NK-92 treated with Interleukin-12 subunit alpha and Interleukin-12 subunit beta, amount 100 ng/mL, for 24 hours (cell line): ENCODE data around the gene STX18.
"Not testable (repeated sequence)": the region's sequence is repeated elsewhere in the genome, so short reads cannot be mapped to it uniquely, and the experiment has no call there.

Experiments
- DNase-seq: peaks from one replicate; lab custom pipeline; 2025; lab: John Stamatoyannopoulos, UW

Gene STX18

GRCh38 chr4:4554234-4554633 lies 12.4 kb upstream of the STX18 start:
- DNase-seq: no peak

- not testable (repeated sequence) for DNase-seq
These were observed 10.2 kb upstream of the STX18 start for GRCh38 chr4:4552042-4552441.

- not testable (repeated sequence) for DNase-seq
These were observed 8.3 kb upstream of the STX18 start for GRCh38 chr4:4550161-4550560.

- no peak for DNase-seq
These were observed 7.7 kb upstream of the STX18 start for GRCh38 chr4:4549534-4549933.

GRCh38 chr4:4542774-4543485 lies 1.1 kb upstream of the STX18 start:
- no peak for DNase-seq

GRCh38 chr4:4541040-4541631 lies 712 bp downstream of the STX18 start:
- DNase-seq: no peak

- DNase-seq: no peak
These were observed 2.4 kb downstream of the STX18 start for GRCh38 chr4:4539481-4539880.

- no peak for DNase-seq
These were observed 6.3 kb downstream of the STX18 start for GRCh38 chr4:4535590-4535989.

GRCh38 chr4:4534515-4535145 lies 7.2 kb downstream of the STX18 start:
- no peak for DNase-seq

GRCh38 chr4:4533461-4534169 lies 8.2 kb downstream of the STX18 start:
- no peak for DNase-seq

GRCh38 chr4:4532371-4533154 lies 9.3 kb downstream of the STX18 start:
- DNase-seq: no peak

GRCh38 chr4:4529392-4529791 lies 12.5 kb downstream of the STX18 start:
- no peak for DNase-seq

GRCh38 chr4:4526401-4526800 lies 15.4 kb downstream of the STX18 start:
- DNase-seq: no peak

- DNase-seq: peak; percentile 15
These were observed 17.5 kb downstream of the STX18 start for GRCh38 chr4:4524364-4524763.

GRCh38 chr4:4521731-4522130 lies 20.1 kb downstream of the STX18 start:
- no peak for DNase-seq

- DNase-seq: no peak
These were observed 20.7 kb downstream of the STX18 start for GRCh38 chr4:4521136-4521535.

GRCh38 chr4:4519297-4519894 lies 22.5 kb downstream of the STX18 start:
- no peak for DNase-seq

- no peak for DNase-seq
These were observed 23.1 kb downstream of the STX18 start for GRCh38 chr4:4518747-4519146.

GRCh38 chr4:4514786-4515185 lies 27.1 kb downstream of the STX18 start:
- DNase-seq: no peak

GRCh38 chr4:4512282-4512681 lies 29.6 kb downstream of the STX18 start:
- DNase-seq: no peak

- DNase-seq: not testable (repeated sequence)
These were observed 31.2 kb downstream of the STX18 start for GRCh38 chr4:4510641-4511040.

- DNase-seq: no peak
These were observed 32.3 kb downstream of the STX18 start for GRCh38 chr4:4509521-4509920.
